Left lung (tissue), 10 donors: ENCODE data around the gene FAM120A. TPM values are rescaled to one million over a fixed set of nuclear protein-coding genes. Genes with fewer than 3 reads are reported as not detected.
A peak's percentile ranks its signal among the peaks of the same experiment; 100 is the strongest.

ENCODE experiments used
- ATAC-seq: fragments of 200-7000 bp; cut with Tn5 transposase; one replicate; pipeline ENCODE4 v1.9.1; 2020; ENCODE audit warnings: moderate library complexity
- DNase-seq, 4 donors: peaks; one replicate each; pipeline ENCODE4 v3.0.0-alpha.2; 2013 to 2020
- H3K27ac ChIP-seq, 2 donors: fragments of 200-600 bp; sonication (generic) in 1 of 2; one replicate each; pipeline versions ENCODE4 v1.5.0 to v1.8.0; 2020 to 2021
- H3K27me3 ChIP-seq, 2 donors: fragments of 200-600 bp; sonication (generic) in 1 of 2; one replicate each; pipeline versions ENCODE4 v1.5.0 to v1.8.0; 2020 to 2021
- H3K36me3 ChIP-seq, 2 donors: fragments of 200-600 bp; sonication (generic) in 1 of 2; one replicate each; pipeline versions ENCODE4 v1.5.0 to v1.8.0; 2020 to 2021
- H3K4me1 ChIP-seq, 2 donors: fragments of 200-600 bp; one replicate each; pipeline ENCODE4 v1.8.0; 2021
- H3K4me3 ChIP-seq, 2 donors: fragments of 200-600 bp; sonication (generic) in 1 of 2; one replicate each; pipeline versions ENCODE4 v1.5.0 to v1.8.0; 2020 to 2021; ENCODE audit warnings: mild to moderate bottlenecking in 1 of 2
- H3K9me3 ChIP-seq, 2 donors: fragments of 200-600 bp; sonication (generic) in 1 of 2; one replicate each; pipeline versions ENCODE4 v1.5.0 to v1.8.0; 2020 to 2021
- intact Hi-C, 2 donors: fragments of 100-400 bp; cut with DNase I; formaldehyde crosslinking; loops; one replicate each; pipeline versions ENCODE4 v1.11.2 to v1.14.2; 2022
- polyA plus RNA-seq, 6 donors: library from polyadenylated mRNA; unstranded; fragments of 120-200 nt; gene quantifications; one replicate each; pipeline ENCODE4 v1.2.1, GENCODE V29; 2013; ENCODE audit not compliant: insufficient read length in 6 of 6
- total RNA-seq, 2 donors: library from RNA; stranded (reverse); fragmentation: NEBNext Ultra II Directional; extraction: Animal tissue kit (Norgen Biotek cat#: 25700); gene quantifications; one replicate each; pipeline ENCODE4 v1.2.1, GENCODE V29; 2021
- TF ChIP-seq, protein P1 (sequence below), 2 donors: fragments of 200-600 bp; sonication (generic) in 1 of 2; IDR thresholded peaks; one replicate each; pipeline versions ENCODE4 v1.5.0 to v1.8.0; 2021; ENCODE audit warnings: antibody characterized with exemption in 2 of 2
- donor health status: DM: no; HTN: yes; CAD: no.
- donor health status: DM: no; HTN: no; CAD: no.

The FAM120A gene
- total and polyA plus RNA-seq, 8 donors: 61.0 to 160 (median 74.0) TPM

- no peak overlapping the region for H3K27ac ChIP-seq
- H3K27me3 ChIP-seq: no peaks in the 10 kb centered on the region
- TF ChIP-seq, protein P1, sequence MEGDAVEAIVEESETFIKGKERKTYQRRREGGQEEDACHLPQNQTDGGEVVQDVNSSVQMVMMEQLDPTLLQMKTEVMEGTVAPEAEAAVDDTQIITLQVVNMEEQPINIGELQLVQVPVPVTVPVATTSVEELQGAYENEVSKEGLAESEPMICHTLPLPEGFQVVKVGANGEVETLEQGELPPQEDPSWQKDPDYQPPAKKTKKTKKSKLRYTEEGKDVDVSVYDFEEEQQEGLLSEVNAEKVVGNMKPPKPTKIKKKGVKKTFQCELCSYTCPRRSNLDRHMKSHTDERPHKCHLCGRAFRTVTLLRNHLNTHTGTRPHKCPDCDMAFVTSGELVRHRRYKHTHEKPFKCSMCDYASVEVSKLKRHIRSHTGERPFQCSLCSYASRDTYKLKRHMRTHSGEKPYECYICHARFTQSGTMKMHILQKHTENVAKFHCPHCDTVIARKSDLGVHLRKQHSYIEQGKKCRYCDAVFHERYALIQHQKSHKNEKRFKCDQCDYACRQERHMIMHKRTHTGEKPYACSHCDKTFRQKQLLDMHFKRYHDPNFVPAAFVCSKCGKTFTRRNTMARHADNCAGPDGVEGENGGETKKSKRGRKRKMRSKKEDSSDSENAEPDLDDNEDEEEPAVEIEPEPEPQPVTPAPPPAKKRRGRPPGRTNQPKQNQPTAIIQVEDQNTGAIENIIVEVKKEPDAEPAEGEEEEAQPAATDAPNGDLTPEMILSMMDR (IDR thresholded peaks at IDR 0.05): no peak
- no peaks in the 10 kb centered on the region for H3K9me3 ChIP-seq
- ATAC-seq (no peak), DNase-seq (peak in 2 of 4 donors; percentile 19 to 40)
- no peak overlapping the region for H3K4me3 ChIP-seq
- intact Hi-C loops: no loop called here
- H3K36me3 ChIP-seq: no peaks in the 10 kb centered on the region
- peaks cover 10 to 62% of the 10 kb centered on the region in 2 donors for H3K4me1 ChIP-seq
These were observed 139.2 kb downstream of the FAM120A start for GRCh38 chr9:93590609-93591234.

GRCh38 chr9:93591301-93592007 lies 140.0 kb downstream of the FAM120A start:
- no peak for ATAC-seq
- peak in 2 of 4 donors; percentile 21 to 25 for DNase-seq
- no peaks in the 10 kb centered on the region for H3K27me3 ChIP-seq
- intact Hi-C loops: no loop called here
- peaks cover 10 to 55% of the 10 kb centered on the region in 2 donors for H3K4me1 ChIP-seq
- H3K36me3 ChIP-seq: no peaks in the 10 kb centered on the region
- no peak overlapping the region for H3K27ac ChIP-seq
- H3K4me3 ChIP-seq: no peak overlapping the region
- TF ChIP-seq, protein P1 (IDR thresholded peaks at IDR 0.05): no peak
- no peaks in the 10 kb centered on the region for H3K9me3 ChIP-seq

DNA sequence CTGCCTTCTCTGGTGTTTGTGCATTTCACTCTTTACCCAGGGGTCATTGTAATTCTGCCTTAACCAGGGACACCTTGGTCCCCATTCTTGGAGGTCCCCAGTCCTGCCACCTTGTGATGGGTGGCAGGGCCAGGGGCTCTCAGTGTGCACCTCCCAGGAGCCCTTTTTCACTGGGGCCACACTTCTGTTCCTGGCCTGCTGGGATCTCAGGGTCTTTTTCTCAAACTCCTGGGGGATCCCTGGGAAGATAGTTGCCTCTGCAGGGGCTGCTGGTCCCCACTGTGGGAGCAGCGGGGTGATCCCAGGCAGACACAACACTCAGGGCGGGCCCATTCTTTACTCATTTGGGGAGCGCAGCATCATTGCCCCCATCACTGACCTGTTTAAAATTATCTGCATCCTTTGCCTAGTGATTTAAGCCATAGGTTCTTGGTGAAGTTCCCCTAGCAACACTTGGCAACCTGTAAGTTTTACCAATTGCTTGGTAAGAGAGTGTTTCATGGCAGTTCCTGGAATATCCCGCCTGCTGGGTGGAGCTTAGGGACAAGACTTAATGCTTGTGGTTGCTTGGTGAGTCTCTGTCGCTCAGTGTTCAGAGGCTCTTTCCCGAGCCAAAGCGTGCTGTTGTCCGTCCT lies 140.6 kb downstream of the FAM120A start:
- TF ChIP-seq, protein P1 (IDR thresholded peaks at IDR 0.05): no peak
- no peaks in the 10 kb centered on the region for H3K9me3 ChIP-seq
- no peak overlapping the region for H3K27ac ChIP-seq
- no peak for ATAC-seq
- no peaks in the 10 kb centered on the region for H3K27me3 ChIP-seq
- H3K4me3 ChIP-seq: no peak overlapping the region
- intact Hi-C loops: no loop called here
- H3K4me1 ChIP-seq: peaks cover 10 to 51% of the 10 kb centered on the region in 2 donors
- no peaks in the 10 kb centered on the region for H3K36me3 ChIP-seq
- no peak for DNase-seq

GRCh38 chr9:93592643-93593021 lies 141.1 kb downstream of the FAM120A start:
- H3K9me3 ChIP-seq: no peaks in the 10 kb centered on the region
- no peaks in the 10 kb centered on the region for H3K27me3 ChIP-seq
- ATAC-seq (no peak), DNase-seq (no peak)
- no peak overlapping the region for H3K27ac ChIP-seq
- H3K4me1 ChIP-seq: peaks cover 10 to 51% of the 10 kb centered on the region in 2 donors
- TF ChIP-seq, protein P1 (IDR thresholded peaks at IDR 0.05): no peak
- H3K36me3 ChIP-seq: no peaks in the 10 kb centered on the region
- H3K4me3 ChIP-seq: no peak overlapping the region
- intact Hi-C loops: no loop called here

DNA sequence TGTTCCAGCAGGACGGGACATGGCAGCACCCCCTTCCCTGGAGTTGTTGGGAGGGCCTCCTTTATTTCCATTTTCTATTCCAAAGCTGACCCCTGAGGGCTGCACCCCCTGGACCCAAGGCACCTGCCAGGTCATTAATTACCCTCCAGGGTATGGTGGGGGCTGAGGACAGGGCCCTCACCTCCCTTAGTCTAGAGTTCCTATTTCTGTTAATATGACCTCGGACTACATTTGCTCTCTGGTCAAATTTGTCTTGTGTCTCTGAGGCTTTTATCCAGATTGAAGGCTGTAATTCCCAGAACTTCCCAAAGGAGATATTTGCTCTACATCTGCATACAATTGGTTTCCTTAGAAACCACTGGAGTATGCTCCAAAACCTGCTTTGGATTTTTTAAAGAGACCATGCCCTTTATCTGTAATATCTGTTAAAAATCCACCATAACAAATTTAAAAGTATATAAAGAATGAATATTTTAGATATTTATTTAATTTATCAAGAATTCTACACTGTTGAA lies 141.7 kb downstream of the FAM120A start:
- Histone ChIP-seq H3K9me3 (no peaks in the 10 kb centered on the region), H3K27ac (no peak overlapping the region), H3K4me1 (peaks cover 10 to 53% of the 10 kb centered on the region in 2 donors), H3K36me3 (no peaks in the 10 kb centered on the region), H3K4me3 (no peak overlapping the region), H3K27me3 (no peaks in the 10 kb centered on the region)
- TF ChIP-seq, protein P1 (IDR thresholded peaks at IDR 0.05): no peak
- DNase-seq: no peak
- ATAC-seq: no peak
- intact Hi-C loops: no loop called here
